Measurements from ENCODE around the gene DAPK3.
"Not testable (repeated sequence)": the region's sequence is repeated elsewhere in the genome, so short reads cannot be mapped to it uniquely, and the experiment has no call there.

Gene DAPK3

DNA sequence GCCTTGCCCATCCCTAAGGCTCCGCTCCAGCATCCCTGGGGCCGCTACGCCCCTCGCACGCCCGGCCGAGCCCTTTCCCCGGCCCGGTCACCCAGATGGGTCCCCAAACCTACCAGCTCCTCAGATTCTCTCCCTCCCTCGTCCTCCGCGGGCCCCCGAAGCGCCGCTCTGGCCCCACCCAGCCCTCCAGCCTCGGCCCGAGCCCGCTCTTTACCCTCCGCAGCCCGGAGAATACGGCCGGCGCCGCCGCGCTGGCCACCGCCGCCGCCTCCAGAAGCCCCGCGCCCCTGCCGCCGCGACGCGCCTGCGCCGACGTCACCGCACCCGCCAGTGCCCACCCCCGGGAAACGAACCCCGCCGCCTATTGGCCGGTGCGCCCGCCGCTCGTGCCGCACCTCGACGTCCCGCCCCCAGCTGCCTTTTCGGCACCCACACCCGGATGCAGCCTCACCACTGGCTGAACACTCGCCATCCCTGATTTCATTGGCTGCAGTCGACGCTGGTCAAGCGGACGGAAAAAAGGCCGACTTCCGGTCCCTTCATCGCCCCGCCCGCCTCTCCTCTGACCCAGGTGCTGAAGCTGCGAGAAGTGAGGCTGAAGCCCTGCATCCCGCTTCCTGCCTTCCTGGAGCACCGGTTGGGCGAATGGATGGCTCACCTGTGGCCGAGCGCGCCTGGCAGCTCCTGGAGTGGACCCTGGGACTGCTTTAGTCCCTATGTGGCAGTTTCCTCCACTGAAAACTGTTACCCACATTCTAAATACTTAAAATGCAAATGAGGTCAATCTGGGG lies at the start of gene DAPK3:
Gene DAPK3 (minus strand): TSS at position 292 of the 791 bp plus-strand sequence. CDS start 1,364 bp downstream, outside the sequence.
- peak; percentile 99 for DNase-seq

DNA sequence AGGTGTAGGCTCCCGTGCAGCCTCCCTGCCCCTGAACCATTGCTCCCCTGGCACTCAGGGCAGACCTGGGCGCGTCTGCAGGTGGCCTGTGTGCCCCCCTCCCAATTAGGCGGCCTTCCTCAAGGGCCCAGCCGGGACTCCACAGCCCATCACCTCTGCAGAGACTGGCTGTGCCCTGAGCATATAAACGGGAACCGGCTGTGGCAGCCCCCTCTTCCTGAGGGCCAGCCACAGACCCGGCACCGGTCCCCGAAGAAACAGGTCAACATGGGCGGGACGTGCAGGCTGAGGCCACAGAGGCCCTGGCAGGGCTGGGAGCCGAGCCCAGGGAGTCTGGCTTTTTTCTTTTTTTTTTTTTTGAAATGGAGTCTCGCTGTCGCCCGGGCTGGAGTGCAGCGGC lies 48.7 kb upstream of the DAPK3 start:
- DNase-seq, result no peak

GRCh38 chr19:4018775-4019504 lies 48.0 kb upstream of the DAPK3 start:
- no peak for DNase-seq

DNA sequence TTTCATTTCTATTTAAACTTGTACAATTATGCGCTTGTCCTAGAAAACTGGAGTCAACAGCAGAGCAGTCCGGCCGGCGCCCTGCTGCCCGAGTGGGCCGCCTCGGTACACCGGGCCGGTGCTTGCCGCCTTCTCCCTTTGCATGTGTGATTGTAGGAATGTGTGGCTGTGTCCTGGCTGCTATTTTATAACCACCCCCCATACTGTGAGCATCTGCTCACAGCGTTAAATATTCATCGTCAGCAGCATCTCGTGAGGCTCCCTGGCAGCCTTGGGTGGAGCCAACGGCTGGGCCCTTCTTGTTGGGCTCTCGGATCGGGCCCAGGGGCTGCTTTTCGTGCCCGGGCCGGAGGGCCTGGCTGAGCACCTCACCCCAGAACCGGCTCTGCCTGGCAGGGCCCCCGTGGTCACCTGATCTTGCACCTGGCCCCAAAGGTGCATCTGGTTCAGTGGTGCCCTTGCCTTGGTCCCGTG lies 47.3 kb upstream of the DAPK3 start:
- no peak for DNase-seq

DNA sequence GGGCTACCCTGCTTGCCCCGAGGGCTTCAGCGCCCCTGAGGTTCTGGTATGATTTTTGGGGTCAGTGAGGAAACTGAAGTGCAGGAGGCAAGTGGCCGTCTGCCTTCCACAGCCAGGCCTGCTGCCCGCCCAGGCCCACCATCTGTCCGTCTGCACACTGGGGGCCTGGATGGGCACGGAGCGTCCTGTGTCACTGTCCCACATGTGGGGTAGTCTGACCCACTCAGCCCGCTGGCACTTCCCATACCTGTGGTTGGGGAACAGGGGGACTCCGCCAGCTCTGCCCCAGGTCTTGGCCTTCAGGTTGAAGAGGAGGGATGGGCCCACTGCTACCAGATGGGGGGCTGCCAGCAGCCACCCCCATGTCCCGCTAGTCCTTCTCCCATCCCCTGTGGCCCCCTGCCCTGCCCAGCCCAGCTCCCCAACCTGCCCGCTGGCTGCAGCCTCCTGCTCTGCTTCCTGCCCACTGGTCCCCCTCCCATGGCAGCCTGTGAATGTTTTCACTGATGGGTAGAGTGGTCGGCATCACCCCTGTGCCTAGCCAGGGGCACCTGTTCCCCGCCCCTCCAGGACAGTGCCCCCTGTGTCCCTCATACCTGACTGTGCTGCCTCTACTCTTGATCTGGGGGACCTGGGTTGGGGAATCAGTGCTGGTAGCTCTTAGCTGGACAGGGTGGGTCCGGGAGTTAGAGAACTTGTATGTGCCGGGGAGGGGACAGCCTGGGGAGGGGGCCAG lies 46.2 kb upstream of the DAPK3 start:
- DNase-seq, result no peak

DNA sequence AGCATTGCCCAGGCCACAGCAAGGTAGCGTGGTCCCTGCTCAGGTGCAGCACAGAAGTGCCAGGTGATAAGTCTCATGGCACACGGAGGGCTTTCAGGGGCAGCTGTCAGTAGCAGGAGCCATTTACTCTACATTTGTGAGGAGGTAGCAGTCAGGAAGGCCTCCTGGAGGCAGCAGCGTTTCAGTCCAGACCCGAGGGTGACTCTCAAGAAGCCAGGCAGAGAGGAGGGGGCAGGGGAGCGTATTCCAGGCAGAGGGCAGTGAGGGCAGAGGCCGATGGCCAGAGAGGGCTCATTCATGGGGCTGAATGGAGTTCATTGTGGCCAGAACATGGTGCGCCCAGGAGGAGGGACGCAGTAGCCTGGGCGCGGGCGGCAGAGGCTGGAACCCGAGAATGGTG lies 45.6 kb upstream of the DAPK3 start:
- no peak for DNase-seq

DNA sequence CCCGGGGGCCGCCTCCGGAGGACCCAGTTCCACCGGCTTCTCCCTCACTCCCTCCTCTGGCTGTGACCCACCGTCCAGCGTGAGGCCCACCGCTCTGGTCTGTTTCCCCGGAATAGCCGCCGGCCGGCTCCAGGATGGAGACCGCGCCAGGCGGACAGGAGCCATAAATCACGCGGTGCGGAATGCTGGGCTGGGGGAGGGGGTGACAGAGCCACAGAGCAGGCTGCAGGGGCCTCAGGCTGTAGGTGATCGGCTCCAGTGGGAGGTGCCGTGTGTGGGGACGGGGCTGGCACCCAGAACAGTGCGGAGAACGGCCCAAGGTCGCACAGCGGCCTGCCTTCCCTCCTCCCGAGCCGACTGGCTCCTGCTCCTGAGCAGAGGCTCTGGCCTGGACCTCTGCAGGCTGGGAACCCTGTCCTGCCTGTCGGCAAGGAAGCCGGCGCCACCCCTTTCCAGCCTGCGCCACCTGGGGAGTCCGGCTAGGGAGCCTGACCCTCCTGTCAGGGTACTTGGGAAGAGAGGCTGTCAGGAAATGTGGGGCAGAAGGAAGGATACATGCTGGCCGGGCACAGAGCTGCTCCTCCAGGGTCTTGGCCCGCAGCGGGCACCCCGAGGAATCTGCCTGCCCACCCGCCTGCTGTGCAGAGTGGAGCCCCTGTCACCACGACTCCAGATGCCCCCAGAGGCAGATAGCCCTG lies 45.0 kb upstream of the DAPK3 start:
- no peak for DNase-seq

DNA sequence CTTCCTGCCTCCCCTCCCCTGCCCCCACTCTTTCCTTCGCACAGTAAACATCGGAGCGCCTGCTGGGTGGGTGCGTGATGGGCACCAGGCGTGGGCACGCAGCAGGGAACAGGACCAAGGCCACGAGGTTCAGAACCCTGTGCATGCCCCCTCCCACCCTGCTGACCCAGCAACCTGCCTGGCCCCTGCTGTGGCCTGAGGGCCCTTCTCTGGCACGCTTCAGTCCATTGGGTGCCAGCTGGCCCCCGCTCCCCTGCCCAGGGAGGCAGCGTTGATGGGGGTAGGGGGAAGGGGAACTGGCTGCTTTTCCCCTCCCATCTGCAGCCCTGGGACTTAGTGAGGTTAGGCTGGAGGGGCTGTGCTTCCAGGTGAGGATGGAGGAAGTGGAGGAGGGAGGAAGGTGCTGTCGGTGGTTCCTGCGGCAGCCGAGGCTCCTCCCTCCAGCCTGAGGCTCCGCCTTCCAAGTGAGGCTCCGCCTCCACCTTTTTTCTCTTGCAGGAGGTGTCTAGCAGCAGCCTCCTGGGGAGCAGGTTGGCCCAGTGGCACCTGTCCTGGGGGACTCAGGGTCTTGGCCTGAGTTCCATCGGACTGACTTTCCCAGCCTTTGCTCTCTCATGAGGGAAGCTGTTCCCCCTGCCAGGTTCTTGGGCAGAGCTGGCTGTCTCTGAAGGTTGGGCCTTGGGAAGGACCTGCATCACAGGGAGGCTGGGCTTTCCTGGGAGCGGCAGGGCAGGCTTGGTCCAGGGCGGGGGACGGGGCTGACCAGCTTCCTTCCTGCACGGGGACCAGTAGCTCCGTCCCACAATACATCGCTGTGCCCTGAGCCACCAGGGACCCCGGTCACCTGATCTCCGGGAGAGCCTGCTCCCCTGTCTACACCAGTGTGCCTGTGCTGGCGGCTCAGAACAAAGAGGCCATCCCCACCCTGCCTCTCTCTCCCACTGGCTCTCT lies 43.9 kb upstream of the DAPK3 start:
- DNase-seq, result no peak

- no peak for DNase-seq
Measured at GRCh38 chr19:4013886-4014540, 43.1 kb upstream of the DAPK3 start.

GRCh38 chr19:4012975-4013634 lies 42.2 kb upstream of the DAPK3 start:
- DNase-seq, result no peak

- peak; percentile 46 for DNase-seq
Measured at GRCh38 chr19:4012092-4012974, 41.4 kb upstream of the DAPK3 start.

GRCh38 chr19:4011430-4011829 lies 40.5 kb upstream of the DAPK3 start:
- DNase-seq, result not testable (repeated sequence)

DNA sequence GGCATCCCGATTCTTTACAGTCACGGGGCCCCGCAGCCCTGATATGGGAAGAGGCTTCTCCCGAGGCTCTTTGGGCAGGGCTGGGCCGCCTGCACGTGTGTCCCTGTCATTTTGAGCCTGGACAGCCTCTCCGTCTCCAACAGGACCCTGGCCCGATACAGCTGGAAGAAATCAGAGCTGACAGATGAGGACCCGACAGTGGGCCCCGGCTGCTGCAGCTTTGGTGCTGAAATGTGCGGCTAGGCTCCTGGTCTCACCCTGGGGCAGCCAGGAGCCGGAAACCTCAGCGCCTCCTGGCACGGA lies 39.9 kb upstream of the DAPK3 start:
- DNase-seq, result no peak

DNA sequence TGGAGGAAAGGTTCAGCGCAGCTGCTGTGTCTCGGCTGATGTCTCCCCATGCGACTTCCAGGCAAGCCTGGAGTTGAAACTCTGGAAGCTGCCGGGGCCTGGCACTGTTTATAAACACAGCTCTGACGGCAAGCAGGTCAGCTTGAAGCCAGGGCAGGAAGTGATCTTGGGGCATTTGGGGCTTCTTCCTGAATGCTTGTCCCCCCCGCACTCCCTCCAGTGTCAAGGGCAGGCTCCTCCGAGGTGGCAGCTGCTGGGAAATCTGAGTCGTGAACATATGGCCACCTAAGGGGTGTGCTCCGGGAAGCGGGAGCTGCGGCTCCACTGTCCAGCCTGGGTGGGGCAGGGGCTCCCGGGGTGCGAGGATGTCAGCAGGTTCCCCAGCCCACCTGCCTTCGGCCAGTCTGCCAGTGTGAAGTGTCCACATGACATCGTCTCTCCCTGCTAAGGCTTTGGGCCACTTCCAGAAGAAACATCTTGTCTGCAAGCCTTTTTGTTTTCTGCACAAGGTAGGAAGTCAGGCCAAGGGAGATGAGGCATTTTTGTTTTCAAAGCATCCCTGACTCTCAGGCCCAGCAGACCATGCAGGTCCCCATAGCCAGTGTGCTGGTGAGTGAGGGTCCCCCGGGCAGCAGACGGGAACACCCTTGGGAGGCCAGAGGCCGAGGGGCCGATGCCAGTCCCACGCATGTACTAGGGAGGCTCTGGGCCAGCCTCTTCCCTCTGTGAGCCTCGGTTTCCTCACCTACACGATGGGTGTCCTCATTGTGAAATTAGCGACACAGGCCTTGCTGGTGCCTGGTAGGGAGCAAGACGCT lies 39.3 kb upstream of the DAPK3 start:
- no peak for DNase-seq

DNA sequence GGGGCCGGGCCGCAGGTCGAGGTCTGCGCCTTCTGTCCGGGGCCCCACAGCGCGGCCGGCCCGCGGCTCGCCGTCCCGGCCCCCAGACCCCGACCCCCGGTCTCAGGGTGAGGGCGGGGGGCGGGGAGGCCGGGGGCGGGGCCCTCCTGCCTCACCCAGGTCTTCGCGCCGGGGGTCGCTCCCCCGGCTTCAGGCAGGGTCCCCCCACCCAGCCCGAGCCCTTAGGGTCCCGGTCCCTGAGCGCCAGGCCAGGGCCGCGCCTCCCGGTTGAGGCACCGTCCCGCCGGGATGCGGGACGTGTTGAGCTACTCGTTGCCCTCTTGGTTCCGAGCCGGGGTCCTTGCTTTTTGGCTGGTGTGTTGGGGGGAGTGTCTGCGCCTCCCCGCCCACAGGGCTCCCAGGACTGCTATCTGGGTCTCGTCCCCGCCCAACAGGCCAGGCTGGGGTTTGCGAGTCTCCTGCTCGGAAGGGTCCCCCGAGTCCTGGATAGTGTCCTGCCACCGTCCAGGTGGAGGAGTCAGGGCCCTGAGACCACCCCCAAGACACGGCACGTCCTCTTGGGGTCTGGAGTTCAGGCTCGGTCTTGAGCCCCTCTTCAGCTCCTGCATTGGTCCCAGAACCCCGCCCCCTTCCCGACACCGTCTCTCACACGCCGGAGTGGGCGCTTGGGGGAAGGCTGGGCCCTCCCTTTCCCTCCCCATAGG lies 37.1 kb upstream of the DAPK3 start:
- DNase-seq, result peak; percentile 10

DNA sequence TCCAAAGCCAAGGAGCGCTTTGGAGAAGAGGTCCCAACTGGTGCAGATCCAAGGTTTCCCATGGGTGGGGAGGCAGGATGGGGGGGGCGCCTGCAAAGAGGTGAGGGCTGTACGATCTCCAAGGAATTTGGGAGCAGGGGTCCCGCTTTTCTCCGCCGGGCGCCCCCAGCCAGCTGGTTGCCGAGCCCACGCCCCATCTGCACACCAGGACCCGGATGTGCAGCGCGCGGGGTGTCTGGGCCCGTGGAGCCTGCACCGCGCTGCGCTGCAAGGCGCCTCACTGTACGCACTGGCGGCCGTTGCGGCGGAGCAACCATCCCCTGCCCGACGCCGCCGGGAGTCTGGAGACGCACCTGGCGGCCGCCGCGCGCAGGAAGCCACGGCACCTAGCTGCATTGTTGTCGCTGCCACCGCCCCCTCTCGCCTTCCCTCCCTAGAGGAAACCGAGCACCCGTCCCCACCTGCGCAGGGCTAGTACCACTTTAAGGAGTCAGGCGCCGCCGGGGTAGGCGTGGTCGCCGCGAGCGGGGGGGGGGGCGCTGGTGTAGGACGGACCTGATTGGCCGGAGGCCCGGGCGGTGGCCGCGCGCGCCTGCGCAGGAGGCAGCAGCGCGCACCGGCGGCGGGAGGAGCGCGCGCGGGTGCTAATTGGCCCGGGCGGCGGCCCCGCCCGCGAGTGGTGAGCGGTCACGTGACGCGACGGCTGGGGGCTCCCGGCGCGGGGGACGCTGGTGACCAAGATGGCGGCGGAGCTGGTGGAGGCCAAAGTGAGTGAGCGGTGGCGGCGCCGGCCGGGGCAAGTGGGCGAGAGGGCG lies 36.3 kb upstream of the DAPK3 start, which contains the start of gene PIAS4:
Gene PIAS4 (plus strand): TSS at position 716 of the 815 bp plus-strand sequence. CDS start 25 bp downstream, at position 741.
- DNase-seq, result peak; percentile 97

DNA sequence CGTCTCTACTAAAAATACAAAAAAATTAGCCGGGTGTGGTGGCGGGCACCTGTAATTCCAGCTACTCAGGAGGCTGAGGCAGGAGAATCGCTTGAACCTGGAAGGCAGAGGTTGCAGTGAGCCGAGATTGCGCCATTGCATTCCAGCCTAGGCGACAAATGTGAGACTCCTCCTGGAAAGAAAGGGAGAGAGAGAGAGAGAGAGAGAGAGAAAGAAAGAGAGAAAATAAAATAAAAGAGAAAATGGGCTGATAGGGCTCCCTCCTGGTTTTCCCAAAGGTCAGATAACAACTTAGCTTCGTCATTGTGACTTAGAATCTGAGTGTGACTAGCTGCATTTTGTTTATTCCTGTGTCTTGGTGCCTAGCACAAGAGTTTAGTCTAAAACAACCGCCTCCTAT lies 34.5 kb upstream of the DAPK3 start:
- not testable (repeated sequence) for DNase-seq

Measured in NCI-H345 (cell line).